CD4-positive, alpha-beta memory T cell (primary cell): ENCODE measurements around the gene VEGFD. TPM values are rescaled to one million over a fixed set of nuclear protein-coding genes. Genes with fewer than 3 reads are reported as not detected.

ENCODE experiments used
- CTCF ChIA-PET: fragments of 350-600 bp; sonication (Branson Sonifier 250); formaldehyde crosslinking; loops from one replicate; lab custom pipeline; 2021; ENCODE audit warnings: inconsistent platforms; ENCODE audit not compliant: partially characterized antibody; lab: Charles Lee
- POLR2A ChIA-PET: fragments of 350-600 bp; sonication (Branson Sonifier 250); formaldehyde crosslinking; loops from one replicate; lab custom pipeline; 2021; ENCODE audit not compliant: partially characterized antibody; lab: Charles Lee
- DNase-seq, 5 donors: peaks; one replicate each; pipeline versions ENCODE4 v3.0.0 to v3.0.0-alpha.2; 2020 to 2022; ENCODE audit warnings: mixed read lengths in 1 of 5
- H3K27ac ChIP-seq: one replicate; pipeline ENCODE4 v1.7.0; 2013; ENCODE audit warnings: low read depth, low read length
- H3K27me3 ChIP-seq: 2 replicates; pipeline ENCODE4 v1.7.0; 2013; ENCODE audit warnings: mild to moderate bottlenecking, low read length, moderate library complexity; ENCODE audit not compliant: insufficient read depth
- H3K36me3 ChIP-seq: 2 replicates; pipeline ENCODE4 v1.7.0; 2013; ENCODE audit warnings: mild to moderate bottlenecking, low read length, moderate library complexity; ENCODE audit not compliant: insufficient read depth
- H3K4me1 ChIP-seq: 2 replicates; pipeline ENCODE4 v1.7.0; 2013; ENCODE audit warnings: mild to moderate bottlenecking, low read length, moderate library complexity; ENCODE audit not compliant: insufficient read depth
- H3K4me3 ChIP-seq, 2 donors: one replicate each; pipeline ENCODE4 v1.7.0; 2013; ENCODE audit warnings: low read length in 2 of 2, mild to moderate bottlenecking in 1 of 2
- H3K9me3 ChIP-seq, 2 donors: one replicate each; pipeline ENCODE4 v1.7.0; 2013; ENCODE audit warnings: low read length in 2 of 2, control low read depth in 1 of 2; ENCODE audit not compliant: control insufficient read depth in 1 of 2
- H3K27ac Mint-ChIP-seq, 7 donors: one replicate each; pipeline ENCODE4 v1.8.0; 2020 to 2021; ENCODE audit warnings: mixed read lengths in 7 of 7, mild to moderate bottlenecking in 6 of 7, inconsistent platforms in 3 of 7, moderate library complexity in 3 of 7
- H3K27me3 Mint-ChIP-seq, 2 donors: one replicate each; pipeline ENCODE4 v1.8.0; 2020 to 2021; ENCODE audit warnings: mixed read lengths in 2 of 2
- H3K36me3 Mint-ChIP-seq, 2 donors: one replicate each; pipeline ENCODE4 v1.8.0; 2020 to 2021; ENCODE audit warnings: mixed read lengths in 2 of 2, inconsistent platforms in 1 of 2, mild to moderate bottlenecking in 1 of 2
- H3K4me1 Mint-ChIP-seq, 4 donors: one replicate each; pipeline ENCODE4 v1.8.0; 2020 to 2021; ENCODE audit warnings: mixed read lengths in 4 of 4, mild to moderate bottlenecking in 1 of 4
- H3K4me3 Mint-ChIP-seq, 8 donors: one replicate each; pipeline ENCODE4 v1.8.0; 2020 to 2021; ENCODE audit warnings: mixed read lengths in 8 of 8, mild to moderate bottlenecking in 7 of 8, moderate library complexity in 6 of 8, inconsistent platforms in 3 of 8
- H3K9me3 Mint-ChIP-seq, 8 donors: one replicate each; pipeline ENCODE4 v1.8.0; 2020 to 2021; ENCODE audit warnings: mixed read lengths in 8 of 8, mild to moderate bottlenecking in 5 of 8, inconsistent platforms in 3 of 8, moderate library complexity in 1 of 8
- intact Hi-C: fragments of 100-400 bp; cut with micrococcal nuclease; formaldehyde crosslinking; loops from one replicate; pipeline ENCODE4 v1.15.1; 2023
- polyA plus RNA-seq, 2 donors: library from polyadenylated mRNA; unstranded; fragments of 300-500 nt; fragmentation: Illumina TruSeq; gene quantifications; one replicate each; pipeline ENCODE4 v1.2.3, GENCODE V29; 2021
- total RNA-seq, 2 experiments: library from RNA; stranded (reverse); gene quantifications; one replicate each; pipeline ENCODE4 v1.2.3, GENCODE V29; 2021

The VEGFD gene
- total and polyA plus RNA-seq, 4 experiments from 2014 or later = 0.15 TPM; not detected in 3

GRCh38 chrX:15366506-15367352, 17.5 kb downstream of the VEGFD start:
- no peak overlapping the region for H3K27ac Mint-ChIP-seq
- H3K27me3 Mint-ChIP-seq = peaks cover 11 to 18% of the 10 kb centered on the region in 2 donors
- ChIA-PET POLR2A (no interaction called here), CTCF (interaction anchor here (1.1 kb wide), 1 partner anchor 9 kb away, joined by 3 read pairs; no protein-coding TSS in a partner anchor)
- H3K27me3 ChIP-seq = no peaks in the 10 kb centered on the region
- no peaks in the 10 kb centered on the region for H3K36me3 Mint-ChIP-seq
- H3K4me1 Mint-ChIP-seq = no peaks in the 10 kb centered on the region
- H3K4me1 ChIP-seq = no peaks in the 10 kb centered on the region
- no peaks in the 10 kb centered on the region for H3K36me3 ChIP-seq
- H3K27ac ChIP-seq = no peak overlapping the region
- H3K4me3 Mint-ChIP-seq = no peak overlapping the region
- no peaks in the 10 kb centered on the region for H3K9me3 Mint-ChIP-seq
- intact Hi-C loops = no loop called here
- no peak overlapping the region for H3K4me3 ChIP-seq
- DNase-seq = no peak
- H3K9me3 ChIP-seq = no peaks in the 10 kb centered on the region

GRCh38 chrX:15359701-15360100, 24.5 kb downstream of the VEGFD start:
- peaks cover 0 to 6% (median 0%) of the 10 kb centered on the region in 8 donors for H3K9me3 Mint-ChIP-seq
- no peak overlapping the region for H3K27ac Mint-ChIP-seq
- H3K36me3 Mint-ChIP-seq = no peaks in the 10 kb centered on the region
- no peak overlapping the region for H3K4me3 ChIP-seq
- intact Hi-C loops = no loop called here
- no peaks in the 10 kb centered on the region for H3K4me1 Mint-ChIP-seq
- no peaks in the 10 kb centered on the region for H3K36me3 ChIP-seq
- H3K4me3 Mint-ChIP-seq = no peak overlapping the region
- POLR2A ChIA-PET = no interaction called here
- no peak overlapping the region for H3K27ac ChIP-seq
- CTCF ChIA-PET = no interaction called here
- H3K27me3 Mint-ChIP-seq = peaks cover 3 to 4% of the 10 kb centered on the region in 2 donors
- no peaks in the 10 kb centered on the region for H3K9me3 ChIP-seq
- H3K4me1 ChIP-seq = no peaks in the 10 kb centered on the region
- no peak for DNase-seq
- no peaks in the 10 kb centered on the region for H3K27me3 ChIP-seq

DNA sequence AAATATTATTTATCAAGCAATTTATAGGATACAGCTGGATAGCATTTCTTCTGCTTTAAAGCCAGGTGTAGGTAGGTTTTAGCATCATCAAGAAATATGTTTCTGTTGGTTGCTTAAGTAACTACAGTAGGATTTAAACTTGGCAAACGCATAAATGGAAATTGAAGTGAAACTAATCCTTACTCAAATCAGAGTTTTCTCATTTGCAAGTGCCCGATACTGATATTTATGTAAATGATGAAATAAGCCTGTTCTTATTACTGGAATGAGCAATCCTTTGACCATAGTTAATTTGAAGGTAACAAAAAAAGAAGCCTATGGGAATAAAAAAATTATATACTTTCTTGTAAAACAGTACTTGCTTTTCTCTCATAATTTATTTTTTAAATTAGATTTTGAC, 25.7 kb downstream of the VEGFD start:
- Mint-ChIP-seq H3K27ac (no peak overlapping the region), H3K36me3 (no peaks in the 10 kb centered on the region), H3K27me3 (peaks cover 0 to 3% of the 10 kb centered on the region in 2 donors), H3K4me3 (no peak overlapping the region), H3K4me1 (no peaks in the 10 kb centered on the region), H3K9me3 (peaks cover 0 to 6% (median 0%) of the 10 kb centered on the region in 8 donors)
- no peaks in the 10 kb centered on the region for H3K36me3 ChIP-seq
- H3K27ac ChIP-seq = no peak overlapping the region
- POLR2A ChIA-PET = no interaction called here
- H3K9me3 ChIP-seq = no peaks in the 10 kb centered on the region
- H3K27me3 ChIP-seq = no peaks in the 10 kb centered on the region
- DNase-seq = no peak
- H3K4me3 ChIP-seq = no peak overlapping the region
- CTCF ChIA-PET = interaction anchor here (1.0 kb wide), 1 partner anchor 8 kb away, joined by 3 read pairs; no protein-coding TSS in a partner anchor
- H3K4me1 ChIP-seq = no peaks in the 10 kb centered on the region
- intact Hi-C loops = no loop called here

DNA sequence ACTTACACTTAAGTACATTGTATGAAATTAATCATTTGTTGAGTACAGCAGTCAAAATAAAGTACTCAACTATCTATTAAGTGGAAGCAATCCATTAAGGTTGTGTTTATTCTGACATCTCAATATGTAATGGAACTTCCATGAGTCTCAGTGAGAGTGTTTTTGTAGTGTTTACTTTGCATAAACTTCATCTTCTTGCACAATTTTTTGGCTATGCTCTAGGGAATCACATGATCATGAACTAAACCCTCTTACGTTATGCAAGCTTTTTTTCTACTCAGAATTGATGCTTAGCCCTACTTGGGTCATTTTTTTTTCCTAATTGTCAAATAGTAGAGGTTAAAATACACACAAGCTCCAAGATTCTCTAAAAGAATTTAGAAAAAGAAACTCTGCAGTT, 27.8 kb downstream of the VEGFD start:
- Mint-ChIP-seq H3K4me3 (no peak overlapping the region), H3K27me3 (no peaks in the 10 kb centered on the region), H3K9me3 (peaks cover 0 to 6% (median 0%) of the 10 kb centered on the region in 8 donors), H3K27ac (no peak overlapping the region), H3K36me3 (no peaks in the 10 kb centered on the region), H3K4me1 (no peaks in the 10 kb centered on the region)
- no peaks in the 10 kb centered on the region for H3K36me3 ChIP-seq
- POLR2A ChIA-PET = no interaction called here
- H3K9me3 ChIP-seq = no peaks in the 10 kb centered on the region
- CTCF ChIA-PET = no interaction called here
- H3K27ac ChIP-seq = no peak overlapping the region
- no peak overlapping the region for H3K4me3 ChIP-seq
- intact Hi-C loops = no loop called here
- no peaks in the 10 kb centered on the region for H3K27me3 ChIP-seq
- DNase-seq = no peak
- H3K4me1 ChIP-seq = no peaks in the 10 kb centered on the region

DNA sequence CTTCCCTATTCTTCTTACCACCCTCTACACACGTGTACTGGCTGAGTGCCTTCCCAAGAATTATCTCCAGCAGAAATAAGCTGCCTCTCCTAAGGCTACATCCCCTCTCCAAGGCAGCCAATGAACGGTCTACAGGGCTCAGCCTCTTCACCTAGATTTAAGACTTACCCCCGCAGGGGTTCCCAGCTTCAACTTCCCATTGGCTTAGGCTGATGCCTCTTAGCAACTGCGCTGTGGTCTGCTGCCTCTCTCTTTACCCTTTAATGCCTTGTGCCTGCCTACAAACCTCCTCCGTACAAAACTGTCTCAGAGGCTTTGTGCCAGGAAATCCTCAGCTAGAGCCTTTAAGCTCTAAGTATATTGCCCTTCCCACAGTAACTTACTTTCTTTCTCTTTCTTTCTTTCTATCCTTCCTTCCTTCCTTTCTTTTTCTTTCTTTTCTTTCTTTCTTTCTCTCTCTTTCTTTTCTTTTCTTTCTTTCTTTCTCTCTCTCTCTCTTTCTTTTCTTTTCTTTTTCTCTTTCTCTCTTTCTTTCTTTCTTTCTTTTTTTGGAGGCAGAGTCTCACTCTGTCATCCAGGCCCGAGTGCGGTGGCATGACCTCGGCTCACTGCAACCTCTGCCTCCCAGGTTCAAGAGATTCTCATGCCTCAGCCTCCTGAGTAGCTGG, 33.8 kb downstream of the VEGFD start:
- intact Hi-C loops = no loop called here
- CTCF ChIA-PET = interaction anchor here (0.6 to 1.9 kb wide), 6 partner anchors 11 to 1345 kb away, joined by 3 to 5 read pairs (median 4); no protein-coding TSS in a partner anchor
- H3K4me3 Mint-ChIP-seq = no peak overlapping the region

DNA sequence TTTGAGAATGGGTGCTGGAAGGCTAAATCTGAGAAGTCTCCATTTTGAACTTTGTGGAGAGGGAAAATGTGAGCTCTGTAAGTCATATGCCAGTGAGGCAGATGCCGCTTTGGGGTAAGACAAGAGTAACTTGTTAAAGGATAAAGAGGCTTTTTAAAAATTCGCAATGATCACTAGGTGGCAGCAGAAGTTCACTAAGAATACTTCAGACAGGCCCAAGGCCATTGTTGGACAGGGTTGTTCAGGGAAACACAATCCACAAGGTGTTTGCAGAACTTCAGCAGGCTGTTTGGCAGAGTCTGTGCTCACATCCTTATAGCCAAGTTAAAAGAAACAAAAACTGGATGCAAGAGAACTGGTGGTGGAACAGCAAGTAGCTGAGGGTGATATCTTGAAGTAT, 35.2 kb downstream of the VEGFD start:
- H3K36me3 ChIP-seq = no peaks in the 10 kb centered on the region
- Mint-ChIP-seq H3K4me3 (no peak overlapping the region), H3K27ac (no peak overlapping the region), H3K36me3 (no peaks in the 10 kb centered on the region), H3K9me3 (no peaks in the 10 kb centered on the region), H3K27me3 (peaks cover 3% of the 10 kb centered on the region in 2 donors), H3K4me1 (no peaks in the 10 kb centered on the region)
- no peaks in the 10 kb centered on the region for H3K27me3 ChIP-seq
- H3K4me3 ChIP-seq = no peak overlapping the region
- ChIA-PET CTCF (interaction anchor here (0.9 to 1.9 kb wide), 6 partner anchors 10 to 1347 kb away, joined by 3 to 10 read pairs (median 4); no protein-coding TSS in a partner anchor), POLR2A (no interaction called here)
- intact Hi-C loops = loop anchor here (5.0 kb wide), 2 partner anchors 118 to 1323 kb away; no protein-coding TSS in a partner anchor
- no peak overlapping the region for H3K27ac ChIP-seq
- no peaks in the 10 kb centered on the region for H3K9me3 ChIP-seq
- H3K4me1 ChIP-seq = no peaks in the 10 kb centered on the region
- peak in 4 of 5 donors; percentile 11 to 24 (median 16) for DNase-seq

More for the DNA sequence above, 33.8 kb downstream of the VEGFD start:
- H3K27ac Mint-ChIP-seq = peak overlapping the region in 1 of 7 donors; percentile 32
- Histone ChIP-seq H3K27me3 (no peaks in the 10 kb centered on the region), H3K27ac (no peak overlapping the region), H3K9me3 (no peaks in the 10 kb centered on the region), H3K4me3 (no peak overlapping the region), H3K36me3 (no peaks in the 10 kb centered on the region), H3K4me1 (no peaks in the 10 kb centered on the region)
- peaks cover 2 to 3% of the 10 kb centered on the region in 2 donors for H3K27me3 Mint-ChIP-seq
- H3K9me3 Mint-ChIP-seq = peaks cover 0 to 3% (median 0%) of the 10 kb centered on the region in 8 donors
- no peaks in the 10 kb centered on the region for H3K4me1 Mint-ChIP-seq
- POLR2A ChIA-PET = no interaction called here
- DNase-seq = no peak
- H3K36me3 Mint-ChIP-seq = no peaks in the 10 kb centered on the region

DNA sequence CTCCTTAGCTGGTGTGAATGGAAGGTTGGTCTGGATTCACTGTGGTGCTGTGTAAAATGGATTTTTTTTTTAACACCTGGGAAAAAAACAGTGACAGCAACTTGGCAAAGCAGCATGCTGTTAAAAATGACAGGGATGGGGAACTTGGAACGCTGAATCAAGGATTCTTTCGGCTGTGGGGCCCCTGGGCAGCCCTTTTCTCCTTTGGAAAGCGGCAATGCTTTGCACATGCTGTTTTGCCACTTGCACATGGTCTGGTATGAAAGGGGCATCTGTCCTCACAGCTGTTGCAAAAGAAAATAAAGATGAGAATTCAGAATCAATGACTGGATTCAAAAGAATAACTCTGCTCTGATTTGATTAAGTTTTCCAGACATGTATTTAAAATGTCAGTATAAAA, 38.2 kb downstream of the VEGFD start:
- intact Hi-C loops = loop anchor here (5.0 kb wide), 2 partner anchors 121 to 1326 kb away; no protein-coding TSS in a partner anchor
- no peak overlapping the region for H3K4me3 Mint-ChIP-seq
- H3K27me3 Mint-ChIP-seq = peaks cover 7 to 9% of the 10 kb centered on the region in 2 donors
- no peaks in the 10 kb centered on the region for H3K27me3 ChIP-seq
- POLR2A ChIA-PET = interaction anchor here (0.6 kb wide), 1 partner anchor 26 kb away, joined by 3 read pairs; no protein-coding TSS in a partner anchor
- H3K4me3 ChIP-seq = no peak overlapping the region
- no peaks in the 10 kb centered on the region for H3K4me1 Mint-ChIP-seq
- H3K36me3 ChIP-seq = no peaks in the 10 kb centered on the region
- H3K9me3 ChIP-seq = no peaks in the 10 kb centered on the region
- H3K27ac Mint-ChIP-seq = no peak overlapping the region
- no peak overlapping the region for H3K27ac ChIP-seq
- CTCF ChIA-PET = no interaction called here
- no peak for DNase-seq
- no peaks in the 10 kb centered on the region for H3K9me3 Mint-ChIP-seq
- no peaks in the 10 kb centered on the region for H3K4me1 ChIP-seq
- no peaks in the 10 kb centered on the region for H3K36me3 Mint-ChIP-seq
